Neuronal stem cell (in vitro differentiated cells): ENCODE results near the gene SMAD3.

ENCODE experiments used
- DNase-seq: peaks from one replicate; pipeline ENCODE4 v3.0.0-alpha.2; 2013; ENCODE audit warnings: low spot score
- H2AFZ ChIP-seq: one replicate; pipeline ENCODE4 v1.6.1; 2013; ENCODE audit warnings: mild to moderate bottlenecking, low read length, inconsistent platforms
- H2AK5ac ChIP-seq: 2 replicates; pipeline ENCODE4 v1.6.1; 2013; ENCODE audit warnings: low read depth, mild to moderate bottlenecking, inconsistent platforms, low read length, moderate library complexity, mixed read lengths
- H2BK120ac ChIP-seq: 2 replicates; pipeline ENCODE4 v1.6.1; 2013; ENCODE audit warnings: low read depth, mild to moderate bottlenecking, inconsistent platforms, low read length, moderate library complexity, mixed read lengths
- H2BK12ac ChIP-seq: one replicate; pipeline ENCODE4 v1.6.1; 2013; ENCODE audit warnings: low read length, inconsistent platforms
- H2BK15ac ChIP-seq: 2 replicates; pipeline ENCODE4 v1.6.1; 2013; ENCODE audit warnings: mild to moderate bottlenecking, low read length, inconsistent platforms, mixed read lengths
- H2BK5ac ChIP-seq: one replicate; pipeline ENCODE4 v1.6.1; 2013; ENCODE audit warnings: inconsistent platforms, mild to moderate bottlenecking, low read length, moderate library complexity
- H3K14ac ChIP-seq: one replicate; pipeline ENCODE4 v1.6.1; 2013; ENCODE audit warnings: low read length, inconsistent platforms
- H3K18ac ChIP-seq: 2 replicates; pipeline ENCODE4 v1.6.1; 2013; ENCODE audit warnings: low read length, inconsistent platforms
- H3K23ac ChIP-seq: 2 replicates; pipeline ENCODE4 v1.6.1; 2013; ENCODE audit warnings: low read depth, mild to moderate bottlenecking, mixed read lengths, low read length, inconsistent platforms; ENCODE audit not compliant: poor library complexity
- H3K27ac ChIP-seq: replicated peaks from 3 replicates; pipeline ENCODE4 v1.5.1; 2013; ENCODE audit warnings: low read length, inconsistent platforms
- H3K27me3 ChIP-seq, 3 experiments: 2 replicates each; pipeline ENCODE4 v1.6.1; 2013; ENCODE audit warnings: low read length in 3 of 3, mild to moderate bottlenecking in 2 of 3, inconsistent platforms in 1 of 3, low read depth in 1 of 3, mixed read lengths in 1 of 3, moderate library complexity in 1 of 3; ENCODE audit not compliant: control insufficient read depth in 3 of 3, insufficient read depth in 3 of 3
- H3K36me3 ChIP-seq, 2 donors: replicated peaks in 1 of 2; 2 replicates each; pipeline ENCODE4 v1.6.1; 2013; ENCODE audit warnings: low read length in 2 of 2; ENCODE audit not compliant: control insufficient read depth in 2 of 2, insufficient read depth in 2 of 2
- H3K4ac ChIP-seq: 2 replicates; pipeline ENCODE4 v1.6.1; 2013; ENCODE audit warnings: inconsistent platforms, mild to moderate bottlenecking, low read length, moderate library complexity
- H3K4me1 ChIP-seq, 2 donors: 1 replicate in 1 of 2; 2 replicates in 1 of 2; pipeline ENCODE4 v1.6.1; 2013; ENCODE audit warnings: low read length in 2 of 2, low read depth in 1 of 2; ENCODE audit not compliant: control insufficient read depth in 2 of 2, insufficient read depth in 1 of 2
- H3K4me2 ChIP-seq: one replicate; pipeline ENCODE4 v1.6.1; 2013; ENCODE audit warnings: mild to moderate bottlenecking, low read length, inconsistent platforms; ENCODE audit not compliant: insufficient read depth, poor library complexity, severe bottlenecking
- H3K4me3 ChIP-seq, 2 donors: 2 replicates each; pipeline ENCODE4 v1.5.1; 2013; ENCODE audit warnings: low read length in 2 of 2, mild to moderate bottlenecking in 2 of 2, inconsistent platforms in 1 of 2, moderate library complexity in 1 of 2
- H3K79me1 ChIP-seq: one replicate; pipeline ENCODE4 v1.6.1; 2013; ENCODE audit warnings: low read depth, mild to moderate bottlenecking, inconsistent platforms, low read length, moderate library complexity
- H3K9ac ChIP-seq: one replicate; pipeline ENCODE4 v1.6.1; 2013; ENCODE audit warnings: mild to moderate bottlenecking, low read depth, low read length, inconsistent platforms; ENCODE audit not compliant: poor library complexity
- H3K9me3 ChIP-seq, 2 donors: replicated peaks in 1 of 2; 2 replicates each; pipeline versions ENCODE3 to v1.6.1; 2013; ENCODE audit warnings: low read length in 2 of 2, mild to moderate bottlenecking in 2 of 2, inconsistent platforms in 1 of 2, low read depth in 1 of 2, mixed read lengths in 1 of 2, moderate library complexity in 1 of 2; ENCODE audit not compliant: control insufficient read depth in 2 of 2, insufficient read depth in 1 of 2
- H4K8ac ChIP-seq: one replicate; pipeline ENCODE4 v1.6.1; 2013; ENCODE audit warnings: low read depth, mild to moderate bottlenecking, inconsistent platforms, low read length, moderate library complexity
- H4K91ac ChIP-seq: one replicate; pipeline ENCODE4 v1.6.1; 2013; ENCODE audit warnings: low read length, low read depth, mild to moderate bottlenecking, inconsistent platforms; ENCODE audit not compliant: poor library complexity
- WGBS, 2 donors: extraction: QIAGEN DNeasy Blood & Tissue Kit; methylation state at CpG; one replicate each; pipeline ENCODE4 v1.1.7; 2013; ENCODE audit warnings: missing lambda C conversion rate in 2 of 2, mixed read lengths in 1 of 2; ENCODE audit not compliant: insufficient read length in 2 of 2, insufficient replicate concordance in 1 of 2; ENCODE audit errors: extremely low coverage in 2 of 2; 5-methylcytosine and 5-hydroxymethylcytosine counted together

Gene SMAD3

GRCh38 chr15:67050522-67051087 lies 14.8 kb upstream of the SMAD3 start:
- H2BK5ac ChIP-seq = no peak overlapping the region
- no peak overlapping the region for H3K4ac ChIP-seq
- no peak overlapping the region for H3K14ac ChIP-seq
- no peak overlapping the region for H3K18ac ChIP-seq
- H3K9me3 ChIP-seq = no peaks in the 10 kb centered on the region
- H2AFZ ChIP-seq = no peak overlapping the region
- H4K91ac ChIP-seq = no peak overlapping the region
- H2BK12ac ChIP-seq = no peak overlapping the region
- no CpG with 5 or more reads among the region's 5 CpGs for WGBS, 2 donors
- no peak overlapping the region for H4K8ac ChIP-seq
- H3K27ac ChIP-seq = no peak overlapping the region
- H3K4me2 ChIP-seq = no peak overlapping the region
- H3K9ac ChIP-seq = no peak overlapping the region
- H3K36me3 ChIP-seq = no peaks in the 10 kb centered on the region
- no peaks in the 10 kb centered on the region for H3K27me3 ChIP-seq
- H2AK5ac ChIP-seq = no peak overlapping the region
- no peak overlapping the region for H3K23ac ChIP-seq
- H3K4me3 ChIP-seq = no peak overlapping the region
- H3K4me1 ChIP-seq = peaks cover 0 to 7% of the 10 kb centered on the region in 2 donors
- H2BK15ac ChIP-seq = no peak overlapping the region
- no peaks in the 10 kb centered on the region for H3K79me1 ChIP-seq
- no peak overlapping the region for H2BK120ac ChIP-seq
- DNase-seq = no peak

- H3K9ac ChIP-seq = no peak overlapping the region
- no peaks in the 10 kb centered on the region for H3K36me3 ChIP-seq
- no peak overlapping the region for H4K91ac ChIP-seq
- no peaks in the 10 kb centered on the region for H3K79me1 ChIP-seq
- H3K27ac ChIP-seq = no peak overlapping the region
- H3K4me2 ChIP-seq = no peak overlapping the region
- peaks cover 0 to 8% of the 10 kb centered on the region in 2 donors for H3K4me1 ChIP-seq
- H3K18ac ChIP-seq = no peak overlapping the region
- WGBS, 2 donors = no CpG with 5 or more reads among the region's 6 CpGs
- H3K14ac ChIP-seq = no peak overlapping the region
- no peak overlapping the region for H3K4me3 ChIP-seq
- H2BK15ac ChIP-seq = no peak overlapping the region
- H3K27me3 ChIP-seq = no peaks in the 10 kb centered on the region
- H3K4ac ChIP-seq = no peak overlapping the region
- H3K23ac ChIP-seq = no peak overlapping the region
- H2BK12ac ChIP-seq = no peak overlapping the region
- no peaks in the 10 kb centered on the region for H3K9me3 ChIP-seq
- H2AFZ ChIP-seq = no peak overlapping the region
- H4K8ac ChIP-seq = no peak overlapping the region
- H2BK5ac ChIP-seq = no peak overlapping the region
- H2AK5ac ChIP-seq = no peak overlapping the region
- H2BK120ac ChIP-seq = no peak overlapping the region
- no peak for DNase-seq
Measured at GRCh38 chr15:67051088-67052045, 14.0 kb upstream of the SMAD3 start.

GRCh38 chr15:67054676-67055075 lies 10.7 kb upstream of the SMAD3 start:
- no peak overlapping the region for H3K14ac ChIP-seq
- no peak overlapping the region for H2BK15ac ChIP-seq
- no peak overlapping the region for H2BK5ac ChIP-seq
- H3K4me3 ChIP-seq = no peak overlapping the region
- DNase-seq = no peak
- no peaks in the 10 kb centered on the region for H3K36me3 ChIP-seq
- no peaks in the 10 kb centered on the region for H3K9me3 ChIP-seq
- H3K4me2 ChIP-seq = no peak overlapping the region
- no peak overlapping the region for H2AFZ ChIP-seq
- no peak overlapping the region for H2BK12ac ChIP-seq
- no peak overlapping the region for H4K8ac ChIP-seq
- no peaks in the 10 kb centered on the region for H3K79me1 ChIP-seq
- no peak overlapping the region for H3K23ac ChIP-seq
- H3K18ac ChIP-seq = no peak overlapping the region
- H2BK120ac ChIP-seq = no peak overlapping the region
- no peaks in the 10 kb centered on the region for H3K27me3 ChIP-seq
- no peak overlapping the region for H2AK5ac ChIP-seq
- no CpG with 5 or more reads among the region's 5 CpGs for WGBS, 2 donors
- H4K91ac ChIP-seq = no peak overlapping the region
- no peak overlapping the region for H3K27ac ChIP-seq
- peaks cover 0 to 8% of the 10 kb centered on the region in 2 donors for H3K4me1 ChIP-seq
- H3K4ac ChIP-seq = no peak overlapping the region
- H3K9ac ChIP-seq = no peak overlapping the region

GRCh38 chr15:67059127-67059553 lies 6.3 kb upstream of the SMAD3 start:
- Histone ChIP-seq H3K4me3 (no peak overlapping the region), H2BK15ac (no peak overlapping the region), H3K27me3 (peaks cover 0 to 16% (median 0%) of the 10 kb centered on the region in 3 experiments), H3K18ac (no peak overlapping the region), H3K23ac (no peak overlapping the region), H4K91ac (no peak overlapping the region), H3K36me3 (no peaks in the 10 kb centered on the region), H2AK5ac (no peak overlapping the region), H2AFZ (no peak overlapping the region), H3K9me3 (no peaks in the 10 kb centered on the region), H3K79me1 (no peaks in the 10 kb centered on the region), H2BK120ac (no peak overlapping the region), H2BK12ac (no peak overlapping the region), H3K4ac (no peak overlapping the region), H3K14ac (no peak overlapping the region), H3K9ac (no peak overlapping the region), H3K4me1 (peaks cover 6 to 7% of the 10 kb centered on the region in 2 donors), H3K27ac (no peak overlapping the region), H4K8ac (no peak overlapping the region), H3K4me2 (no peak overlapping the region), H2BK5ac (no peak overlapping the region)
- no peak for DNase-seq
- WGBS, 2 donors = no CpG with 5 or more reads among the region's 6 CpGs
